Activated CD4-positive, alpha-beta T cell treated with anti-CD3 and anti-CD28 coated beads for 48 hours (primary cell): ENCODE results near the gene USP2.

Experiments used
- DNase-seq: peaks from one replicate; pipeline ENCODE4 v3.0.0-alpha.2; 2020

The USP2 gene

GRCh38 chr11:119375337-119376196 is 5.9 kb downstream of the USP2 start:
- no peak for DNase-seq

GRCh38 chr11:119374632-119375336 is 6.7 kb downstream of the USP2 start:
- no peak for DNase-seq

- peak; percentile 56 for DNase-seq
Observed at GRCh38 chr11:119373921-119374631, 7.4 kb downstream of the USP2 start.

GRCh38 chr11:119373059-119373920 is 8.2 kb downstream of the USP2 start:
- no peak for DNase-seq

DNA sequence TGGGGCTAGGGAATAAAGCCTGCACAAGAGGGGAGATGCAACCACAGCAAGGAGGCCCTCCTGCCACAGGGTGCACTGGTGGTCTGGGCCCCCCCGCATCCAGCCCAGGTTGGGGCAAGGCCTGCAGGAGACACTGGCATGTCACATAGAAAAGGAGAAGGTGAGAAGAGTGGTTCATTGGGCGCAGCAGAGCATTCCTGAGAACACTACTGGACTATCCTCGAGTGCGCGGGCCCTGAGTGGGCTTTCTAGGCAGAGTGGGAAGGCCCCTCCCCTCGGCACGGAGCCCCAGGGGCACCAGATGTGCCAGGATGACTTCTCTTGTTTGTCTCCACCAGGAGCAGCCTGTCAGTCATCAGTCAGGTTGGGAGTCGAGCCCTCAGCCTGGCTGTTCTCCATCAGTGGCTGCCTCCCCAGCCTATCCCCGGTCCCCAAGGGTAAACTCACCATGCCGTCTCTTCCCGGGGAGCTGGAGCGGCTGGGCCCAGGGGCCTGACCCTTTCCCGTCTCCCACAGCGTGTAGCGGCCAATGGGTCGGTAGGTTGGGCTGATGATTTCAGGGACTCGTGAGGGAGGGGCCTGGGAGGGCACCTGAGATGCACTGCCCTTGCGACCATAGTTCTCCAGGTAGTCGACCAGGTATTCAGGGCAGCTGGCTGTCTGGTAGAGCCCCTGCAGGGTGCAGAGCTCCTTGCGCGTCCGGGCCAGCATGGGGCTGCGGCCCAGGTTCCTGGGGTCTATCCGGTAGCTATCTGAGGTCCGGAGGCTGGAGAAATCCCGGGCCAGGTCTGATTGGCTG is 9.0 kb downstream of the USP2 start:
- no peak for DNase-seq

DNA sequence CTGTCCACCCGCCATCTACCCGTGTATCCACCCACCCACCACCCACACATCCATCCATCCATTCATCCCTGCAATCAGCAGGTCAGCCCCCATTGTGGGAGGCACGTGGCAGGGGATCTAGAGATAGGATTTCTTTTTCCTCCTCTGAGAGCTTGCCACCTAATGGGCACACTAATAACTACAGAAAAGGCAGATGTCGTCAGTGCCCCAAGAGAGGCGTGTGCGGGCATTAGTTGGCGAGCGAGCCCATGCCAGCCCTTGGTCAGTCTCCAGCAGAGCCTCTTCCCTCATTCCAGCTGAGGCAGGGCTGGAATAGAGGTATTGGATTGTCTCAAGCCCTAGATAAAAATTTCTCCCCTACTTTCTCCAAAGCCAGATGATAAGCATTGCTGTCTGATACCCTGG is 9.7 kb downstream of the USP2 start:
- no peak for DNase-seq

DNA sequence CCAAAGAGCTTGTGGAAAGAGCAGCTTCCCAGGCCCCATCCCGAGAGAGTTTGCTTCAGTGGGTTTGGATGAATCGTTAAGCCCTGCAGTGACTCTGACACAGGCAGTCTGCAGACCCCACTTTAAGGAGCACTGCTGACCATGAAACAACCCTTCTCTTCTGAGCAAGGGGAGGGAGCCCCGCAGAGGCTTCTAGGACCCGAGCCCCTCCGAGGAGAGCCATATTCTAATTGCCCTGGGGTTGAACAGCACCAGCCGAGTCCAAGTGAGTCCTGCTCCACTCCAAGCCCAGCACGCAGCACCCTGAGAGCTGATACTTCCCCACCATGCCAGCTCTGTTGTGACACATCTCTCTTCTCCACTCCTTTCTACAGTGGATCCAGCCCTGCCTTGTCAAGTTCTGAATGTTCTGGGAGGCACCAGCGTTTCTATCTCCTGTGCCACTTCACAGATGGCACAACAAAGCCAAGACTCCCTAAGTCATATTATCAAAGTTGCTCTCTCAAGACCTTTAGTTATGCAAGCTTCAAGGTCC is 10.4 kb downstream of the USP2 start:
- no peak for DNase-seq

DNA sequence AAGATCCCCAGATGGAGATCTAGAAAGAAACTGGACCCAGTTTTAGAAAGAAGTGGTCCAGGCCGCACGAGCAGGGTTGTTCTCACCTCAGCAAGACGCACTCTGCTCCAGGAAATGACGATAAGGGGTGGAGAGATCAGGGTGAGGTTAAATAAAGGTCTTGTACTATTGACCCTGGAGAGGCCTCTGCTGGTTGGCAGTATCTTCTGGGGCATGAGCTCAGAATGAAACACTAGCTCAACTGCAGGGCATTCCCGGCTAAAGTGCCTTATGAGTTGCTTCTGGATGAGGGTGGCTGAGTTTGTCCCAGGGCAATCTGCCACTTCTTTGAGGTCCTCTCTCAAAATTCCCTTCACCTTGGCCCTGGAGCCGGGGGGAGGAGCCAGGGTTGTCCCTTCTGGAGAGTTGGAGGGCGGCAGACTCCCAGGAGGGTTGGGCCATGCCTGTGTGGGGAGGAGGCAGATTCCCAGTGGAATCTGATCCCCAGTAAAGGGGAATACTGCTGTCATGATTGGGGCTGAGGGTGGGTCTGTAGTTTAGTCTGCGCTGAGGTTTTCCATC is 10.9 kb downstream of the USP2 start:
- DNase-seq = no peak

DNA sequence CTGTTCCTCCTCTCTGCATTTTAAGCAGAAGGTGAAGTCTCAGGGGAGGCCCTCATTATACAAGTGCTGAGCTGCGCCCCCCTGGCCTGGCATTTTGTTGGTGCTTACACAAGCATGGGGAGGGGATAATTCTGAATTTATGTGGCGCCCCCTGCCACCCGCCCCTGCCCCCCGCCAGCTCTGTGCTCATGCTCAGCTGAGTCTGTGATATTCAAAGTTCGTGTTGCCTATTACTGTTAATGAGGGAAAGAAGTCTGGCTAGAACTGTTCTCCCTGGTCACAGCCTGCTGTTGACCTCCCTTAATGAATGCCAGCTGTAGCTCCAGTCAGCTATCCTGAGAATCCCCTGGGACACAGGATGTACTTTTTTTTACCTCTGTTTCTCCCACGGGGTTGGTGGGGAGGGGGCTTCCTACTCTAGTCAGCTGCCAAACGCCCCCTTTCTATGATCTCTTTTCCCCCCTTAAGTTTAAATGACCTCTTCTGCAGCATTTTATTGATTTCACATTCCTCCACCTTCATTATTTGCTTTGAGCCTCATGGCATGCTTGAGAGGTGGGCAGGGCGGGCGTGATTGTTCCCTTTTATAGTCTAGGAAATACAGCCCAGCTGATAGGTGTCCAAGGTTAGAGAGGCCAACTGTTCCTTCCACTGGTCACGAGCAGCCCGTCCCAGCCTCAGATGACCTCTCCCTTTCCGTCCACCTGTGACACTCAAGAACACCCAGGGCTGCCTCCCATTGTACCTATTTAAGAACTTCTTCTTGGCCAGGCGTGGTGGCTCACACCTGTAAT is 12.2 kb downstream of the USP2 start:
- no peak for DNase-seq

DNA sequence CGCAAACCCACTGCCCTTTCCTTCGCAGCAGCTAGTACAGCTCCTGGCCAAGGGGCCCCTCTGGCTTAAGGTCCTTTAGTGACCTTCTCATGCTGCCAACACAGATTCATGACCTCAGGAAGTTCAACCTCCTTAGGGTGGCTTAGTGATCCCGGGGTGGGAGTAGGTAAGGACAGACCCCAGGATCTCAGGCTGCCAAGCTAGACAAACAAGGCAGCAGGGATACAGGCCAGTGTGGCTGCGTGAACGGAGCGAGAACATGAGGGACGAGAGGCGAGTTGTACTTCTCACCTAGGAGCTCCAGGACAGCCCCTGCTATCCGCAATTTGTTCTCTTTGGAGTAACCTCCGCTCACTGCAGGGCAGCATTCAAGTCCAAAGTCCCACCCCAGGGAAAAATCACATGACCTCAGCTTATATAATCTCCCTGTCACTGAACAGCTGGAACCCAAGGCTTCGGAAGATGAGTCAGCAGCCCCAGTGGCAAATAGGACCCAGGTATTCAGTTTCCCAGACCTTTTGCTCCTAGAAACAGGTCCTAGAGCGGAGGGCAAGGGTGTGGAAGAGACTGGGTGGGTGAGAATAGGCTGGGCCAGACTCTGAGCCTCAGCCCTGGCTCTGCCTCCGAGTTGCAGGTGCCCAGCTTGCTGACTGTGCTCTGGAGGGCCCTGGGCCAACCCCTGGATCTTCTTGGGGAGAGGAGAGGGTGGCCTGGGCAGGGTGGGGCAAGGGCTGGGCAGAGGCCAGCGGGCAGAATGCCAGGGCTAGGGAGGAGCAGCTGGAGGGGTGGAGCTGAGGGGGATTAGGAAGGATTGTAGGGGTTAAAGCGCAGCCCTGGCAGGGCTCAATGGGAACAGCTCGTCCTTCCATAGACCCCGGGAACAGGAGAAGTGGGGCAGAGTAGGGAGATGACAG is 13.1 kb downstream of the USP2 start:
- DNase-seq = no peak

- no peak for DNase-seq
Observed at GRCh38 chr11:119367661-119368120, 13.8 kb downstream of the USP2 start.

DNA sequence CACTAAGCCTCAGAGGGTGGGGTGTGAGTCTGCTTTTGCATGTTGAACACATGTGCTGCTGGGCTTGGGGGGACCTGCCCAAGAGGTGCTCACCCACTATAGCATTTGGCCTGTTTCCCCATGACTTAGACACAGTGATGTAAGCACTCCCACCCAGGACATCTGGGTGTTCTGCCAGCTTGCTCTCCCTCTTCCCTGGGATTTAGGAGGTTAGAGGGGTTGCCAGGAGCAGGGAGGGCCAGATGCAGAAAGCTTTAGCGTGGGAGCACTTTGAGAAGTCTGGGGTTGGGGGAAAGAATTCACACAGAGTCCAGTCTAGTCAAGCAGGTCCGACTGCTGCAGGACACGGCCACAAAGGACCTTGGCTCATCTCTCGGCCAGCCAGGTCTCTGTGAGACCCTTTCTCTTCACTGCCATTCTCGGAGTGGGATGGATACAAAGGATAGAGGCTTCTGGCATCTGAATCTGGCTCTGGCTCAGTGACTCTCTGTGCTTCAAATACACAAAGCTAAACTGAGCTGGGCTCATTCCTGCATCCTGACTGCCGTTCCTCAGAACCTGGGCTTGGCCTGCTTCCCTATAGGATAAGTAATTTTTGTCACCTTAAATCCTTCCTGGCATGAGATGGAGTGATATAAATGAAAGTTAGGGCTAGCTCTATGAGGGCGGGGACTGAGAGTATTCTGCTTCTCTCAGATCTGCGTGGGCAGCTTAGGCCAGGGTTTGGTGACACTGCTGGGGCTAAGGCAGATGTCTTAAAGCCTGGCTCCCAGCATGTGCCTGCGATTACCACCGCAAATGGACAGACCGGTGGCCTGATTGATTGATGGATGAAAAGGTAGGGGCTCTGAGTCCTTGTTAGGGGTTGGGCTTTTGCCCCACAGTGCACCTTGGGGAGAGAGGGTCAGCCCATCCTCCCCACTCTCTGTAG is 14.5 kb downstream of the USP2 start:
- DNase-seq = no peak

DNA sequence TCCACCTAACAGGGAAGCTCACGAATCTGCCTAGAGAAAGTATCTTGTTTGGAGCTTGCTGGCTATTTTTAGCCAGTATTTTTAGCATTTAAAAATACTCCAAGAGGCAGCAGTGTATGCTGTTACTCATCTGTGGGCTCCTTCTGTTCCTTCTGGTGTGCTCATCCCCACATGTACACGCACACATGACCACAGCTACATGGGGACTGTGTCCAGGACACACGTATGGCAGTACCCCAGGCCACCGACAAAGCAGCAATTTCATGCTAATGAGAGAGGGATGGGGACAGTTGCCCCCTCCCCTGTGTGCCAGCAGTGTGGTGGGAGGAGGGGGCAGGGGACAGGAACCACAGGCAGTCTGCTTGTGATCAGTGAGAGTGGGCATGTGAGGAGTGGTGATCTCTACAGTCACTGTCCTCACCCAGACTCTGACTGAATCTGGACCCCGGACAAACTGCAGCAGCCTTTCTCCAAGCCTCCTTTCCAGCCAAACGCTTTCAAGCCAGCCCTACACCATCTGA is 16.4 kb downstream of the USP2 start:
- DNase-seq = no peak

DNA sequence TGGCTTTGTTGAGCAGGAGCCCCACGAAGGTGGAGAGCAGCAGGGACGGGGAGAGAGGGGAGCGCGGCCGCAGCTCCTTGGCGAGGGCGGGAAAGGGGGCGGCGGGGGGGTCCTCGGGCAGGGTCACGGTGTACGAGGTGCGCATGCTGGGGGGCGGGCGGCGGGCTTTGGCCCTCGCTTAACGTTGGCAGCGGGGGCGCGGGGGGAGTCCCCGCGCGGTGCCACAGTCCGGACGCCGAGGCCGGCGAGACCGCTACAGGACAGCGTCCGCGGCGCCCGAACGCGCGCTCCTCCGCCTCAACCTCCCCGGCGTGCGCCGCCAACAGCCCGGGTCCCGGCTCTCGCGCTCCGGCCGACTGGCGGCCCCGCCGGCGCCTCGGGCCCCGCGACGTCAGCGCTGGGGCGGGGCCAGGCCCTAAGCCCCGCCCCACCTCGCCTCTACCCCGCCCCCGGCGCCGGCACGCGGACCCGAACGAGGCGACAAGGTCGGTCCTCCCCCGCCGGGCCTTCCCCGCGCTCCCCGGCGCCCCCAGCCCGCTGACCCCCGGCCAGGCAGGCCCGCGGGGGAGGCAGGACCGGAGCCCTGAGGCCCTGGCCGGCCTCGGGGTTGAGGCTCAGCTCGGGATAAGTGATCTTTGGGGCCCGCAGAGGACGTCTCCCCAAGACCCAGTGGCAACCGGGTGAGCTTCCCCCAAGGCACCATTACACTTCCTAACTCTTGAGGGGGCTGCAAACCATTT is 17.5 kb downstream of the USP2 start:
- DNase-seq = peak; percentile 63

- DNase-seq = no peak
Observed at GRCh38 chr11:119363081-119363850, 18.2 kb downstream of the USP2 start.

- no peak for DNase-seq
Observed at GRCh38 chr11:119362741-119363080, 18.8 kb downstream of the USP2 start.
